ENCODE results near the gene CYP2B6. TPM values are rescaled to one million over a fixed set of nuclear protein-coding genes. Genes with fewer than 3 reads are reported as not detected.

The CYP2B6 gene
- total and polyA plus RNA-seq, 2 donors (not counting 3 experiments of a cell fraction or from before 2014, with no cell fraction given), result not detected

DNA sequence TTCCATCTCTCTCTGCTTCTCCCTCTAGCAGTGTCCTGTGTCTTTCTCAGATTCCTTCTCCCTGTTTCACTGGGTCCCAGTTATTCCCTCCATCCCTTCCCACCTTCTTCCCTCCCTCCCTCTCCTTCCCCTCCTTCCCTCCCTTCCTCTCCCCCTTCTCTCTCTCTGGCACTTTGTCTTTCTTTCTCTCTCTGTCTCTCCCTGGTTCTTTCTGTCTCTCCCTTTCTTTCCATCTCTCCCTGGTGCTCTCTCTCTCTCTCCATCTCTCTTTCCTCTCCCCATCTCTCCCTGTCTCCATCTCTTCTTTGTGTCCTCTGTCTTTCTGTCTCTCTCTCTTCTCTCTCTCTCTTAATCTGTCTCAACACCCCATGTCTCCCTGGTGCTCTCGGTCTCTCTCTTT, 31.7 kb upstream of the CYP2B6 start:
- no peak overlapping the region for H3K4me2 ChIP-seq (ENCODE audit: insufficient read depth, low read length)
- no TSS peak for BruUV-seq (replicated peaks)
- FAIRE-seq (no peak), DNase-seq (ENCODE audit: low read depth, low spot score) (no peak)
- CTCF ChIA-PET, result no interaction called here
- dilution Hi-C loops (cut with MboI; ENCODE audit: extremely low pct_ligation_motif_present, low sequenced_read_pairs), result no loop called here
- intact Hi-C loops (cut with micrococcal nuclease), result no loop called here
- peaks cover 2 to 5% of the 10 kb centered on the region in 2 experiments for H3K27me3 ChIP-seq (ENCODE audit: control insufficient read depth in 2 of 2, insufficient read depth in 2 of 2, low read length in 2 of 2)
- no peaks in the 10 kb centered on the region for H3K9me1 ChIP-seq (replicated peaks; ENCODE audit: control insufficient read depth, extremely low read depth, insufficient read depth, low read length)
- POLR2A ChIA-PET, result no interaction called here
- no peaks in the 10 kb centered on the region for H4K20me1 ChIP-seq (replicated peaks; ENCODE audit: control insufficient read depth, extremely low read depth, insufficient read depth, low read length)
- H2AFZ ChIP-seq (ENCODE audit: low read depth, low read length), result no peak overlapping the region
- no peak overlapping the region for H3K27ac ChIP-seq (ENCODE audit: insufficient read depth, low read depth, low read length)
- no peak overlapping the region for H3K9ac ChIP-seq (replicated peaks; ENCODE audit: extremely low read depth, insufficient read depth, low read length)
- TF ChIP-seq MYC (IDR thresholded peaks at IDR 0.05; ENCODE audit: low read depth, low read length), result no peak
- TF ChIP-seq, protein P1, sequence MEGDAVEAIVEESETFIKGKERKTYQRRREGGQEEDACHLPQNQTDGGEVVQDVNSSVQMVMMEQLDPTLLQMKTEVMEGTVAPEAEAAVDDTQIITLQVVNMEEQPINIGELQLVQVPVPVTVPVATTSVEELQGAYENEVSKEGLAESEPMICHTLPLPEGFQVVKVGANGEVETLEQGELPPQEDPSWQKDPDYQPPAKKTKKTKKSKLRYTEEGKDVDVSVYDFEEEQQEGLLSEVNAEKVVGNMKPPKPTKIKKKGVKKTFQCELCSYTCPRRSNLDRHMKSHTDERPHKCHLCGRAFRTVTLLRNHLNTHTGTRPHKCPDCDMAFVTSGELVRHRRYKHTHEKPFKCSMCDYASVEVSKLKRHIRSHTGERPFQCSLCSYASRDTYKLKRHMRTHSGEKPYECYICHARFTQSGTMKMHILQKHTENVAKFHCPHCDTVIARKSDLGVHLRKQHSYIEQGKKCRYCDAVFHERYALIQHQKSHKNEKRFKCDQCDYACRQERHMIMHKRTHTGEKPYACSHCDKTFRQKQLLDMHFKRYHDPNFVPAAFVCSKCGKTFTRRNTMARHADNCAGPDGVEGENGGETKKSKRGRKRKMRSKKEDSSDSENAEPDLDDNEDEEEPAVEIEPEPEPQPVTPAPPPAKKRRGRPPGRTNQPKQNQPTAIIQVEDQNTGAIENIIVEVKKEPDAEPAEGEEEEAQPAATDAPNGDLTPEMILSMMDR (IDR thresholded peaks at IDR 0.05; ENCODE audit: extremely low read depth in 1 of 2, insufficient read depth in 1 of 2, low read depth in 1 of 2, low read length in 2 of 2), result no peak
- no peak for TF ChIP-seq GATA2 (IDR thresholded peaks at IDR 0.05; ENCODE audit: insufficient read depth, insufficient read length, low read depth, low read length)
- TF ChIP-seq EZH2 (IDR thresholded peaks at IDR 0.05; ENCODE audit: borderline replicate concordance, low read depth, low read length, severe bottlenecking), result no peak
- TF ChIP-seq, protein P2, sequence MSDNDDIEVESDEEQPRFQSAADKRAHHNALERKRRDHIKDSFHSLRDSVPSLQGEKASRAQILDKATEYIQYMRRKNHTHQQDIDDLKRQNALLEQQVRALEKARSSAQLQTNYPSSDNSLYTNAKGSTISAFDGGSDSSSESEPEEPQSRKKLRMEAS (IDR thresholded peaks at IDR 0.05; ENCODE audit: insufficient read depth, insufficient read length), result no peak
- no peak for TF ChIP-seq POLR2A (IDR thresholded peaks at IDR 0.05; ENCODE audit: low read depth, low read length)
- no peak for TF ChIP-seq POLR2AphosphoS5 (IDR thresholded peaks at IDR 0.05; ENCODE audit: insufficient read depth, low read depth, low read length)
- no peaks in the 10 kb centered on the region for H3K9me3 ChIP-seq (replicated peaks; ENCODE audit: control insufficient read depth, insufficient read depth, low read length)
- H3K4me3 ChIP-seq (replicated peaks in 1 of 3; ENCODE audit: insufficient read depth in 1 of 3, low read depth in 1 of 3, low read length in 3 of 3), result no peak overlapping the region
- H3K36me3 ChIP-seq (ENCODE audit: control insufficient read depth in 2 of 2, extremely low read depth in 1 of 2, insufficient read depth in 2 of 2, low read length in 2 of 2), result no peaks in the 10 kb centered on the region
- no peaks in the 10 kb centered on the region for H3K4me1 ChIP-seq (ENCODE audit: control insufficient read depth, extremely low read depth, insufficient read depth, low read length)
- no peaks in the 10 kb centered on the region for H3K79me2 ChIP-seq (ENCODE audit: control insufficient read depth, insufficient read depth, low read length)

Data from endothelial cell of umbilical vein (primary cell).